HG03378 (cell line): Measurements from ENCODE around the gene MTHFD1.

Experiments
- ATAC-seq: cut with Tn5 transposase; IDR thresholded peaks from one replicate; pipeline ENCODE4 v1.9.1; 2021; ENCODE audit warnings: mild to moderate bottlenecking, moderate library complexity; ENCODE audit not compliant: unreplicated experiment

The MTHFD1 gene

GRCh38 chr14:64488590-64489099 is 100.5 kb downstream of the MTHFD1 start:
- ATAC-seq = no peak

DNA sequence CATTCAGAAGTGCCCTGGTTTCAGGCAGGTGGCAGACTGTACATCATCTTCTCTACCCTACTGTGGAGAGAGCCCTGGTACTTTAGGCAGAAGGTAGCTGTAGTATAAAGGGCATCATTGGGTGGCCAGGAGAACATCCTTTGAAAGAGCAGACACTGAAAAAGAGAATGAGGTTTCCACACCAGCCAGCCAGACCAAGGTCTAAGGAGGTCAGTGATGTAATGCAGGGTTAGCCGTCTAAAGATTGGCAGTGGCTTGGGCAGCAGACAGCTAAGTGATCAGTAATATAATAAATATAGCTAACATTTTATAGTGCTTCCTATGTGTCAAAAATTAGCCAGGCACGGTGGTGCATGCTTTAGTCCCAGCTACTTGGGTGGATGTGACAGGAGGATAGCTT is 103.5 kb downstream of the MTHFD1 start:
- no peak for ATAC-seq

DNA sequence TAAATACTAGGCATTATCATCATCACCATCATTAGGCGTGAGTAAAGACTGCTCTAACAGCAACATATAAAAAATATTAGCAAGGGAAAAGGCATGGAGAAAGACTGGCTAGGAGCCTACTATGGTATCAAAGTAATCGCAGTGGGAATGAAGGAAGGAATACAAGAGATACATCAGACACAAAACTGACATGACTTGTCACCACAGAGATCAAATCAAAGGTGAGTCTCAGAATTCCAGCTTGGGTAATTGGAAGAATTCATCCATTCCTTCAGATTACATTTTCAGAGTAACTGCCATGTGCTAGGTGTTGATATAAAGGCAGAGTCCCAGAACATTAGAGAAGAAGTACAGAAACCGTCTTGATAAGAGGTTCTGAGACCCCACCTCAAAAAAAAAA is 105.3 kb downstream of the MTHFD1 start:
- no peak for ATAC-seq

GRCh38 chr14:64495252-64495651 is 107.1 kb downstream of the MTHFD1 start:
- ATAC-seq = no peak

GRCh38 chr14:64496764-64497163 is 108.6 kb downstream of the MTHFD1 start:
- no peak for ATAC-seq

DNA sequence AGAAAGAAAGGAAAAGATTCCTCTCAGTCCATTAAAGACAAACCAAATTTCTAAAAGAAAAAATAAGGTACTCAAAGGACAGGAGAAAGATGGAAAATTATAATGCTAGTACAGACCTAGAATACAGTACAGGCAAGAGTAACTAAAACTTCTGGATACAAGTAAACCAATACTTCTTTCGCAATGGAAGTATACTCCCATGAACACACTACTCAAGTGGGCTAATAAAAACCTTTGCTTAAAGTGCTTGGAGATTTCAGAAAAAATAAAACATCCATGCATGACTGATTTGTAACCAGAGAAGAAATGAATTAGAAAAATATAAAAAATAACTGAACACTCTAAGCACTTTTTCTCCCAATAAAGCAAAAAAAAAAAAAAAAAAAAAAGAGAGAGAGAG is 111.9 kb downstream of the MTHFD1 start:
- ATAC-seq = no peak

GRCh38 chr14:64501411-64502171 is 113.4 kb downstream of the MTHFD1 start:
- no peak for ATAC-seq

GRCh38 chr14:64502456-64502855 is 114.3 kb downstream of the MTHFD1 start:
- ATAC-seq = no peak

- no peak for ATAC-seq
Observed at GRCh38 chr14:64502887-64503433, 114.8 kb downstream of the MTHFD1 start.

DNA sequence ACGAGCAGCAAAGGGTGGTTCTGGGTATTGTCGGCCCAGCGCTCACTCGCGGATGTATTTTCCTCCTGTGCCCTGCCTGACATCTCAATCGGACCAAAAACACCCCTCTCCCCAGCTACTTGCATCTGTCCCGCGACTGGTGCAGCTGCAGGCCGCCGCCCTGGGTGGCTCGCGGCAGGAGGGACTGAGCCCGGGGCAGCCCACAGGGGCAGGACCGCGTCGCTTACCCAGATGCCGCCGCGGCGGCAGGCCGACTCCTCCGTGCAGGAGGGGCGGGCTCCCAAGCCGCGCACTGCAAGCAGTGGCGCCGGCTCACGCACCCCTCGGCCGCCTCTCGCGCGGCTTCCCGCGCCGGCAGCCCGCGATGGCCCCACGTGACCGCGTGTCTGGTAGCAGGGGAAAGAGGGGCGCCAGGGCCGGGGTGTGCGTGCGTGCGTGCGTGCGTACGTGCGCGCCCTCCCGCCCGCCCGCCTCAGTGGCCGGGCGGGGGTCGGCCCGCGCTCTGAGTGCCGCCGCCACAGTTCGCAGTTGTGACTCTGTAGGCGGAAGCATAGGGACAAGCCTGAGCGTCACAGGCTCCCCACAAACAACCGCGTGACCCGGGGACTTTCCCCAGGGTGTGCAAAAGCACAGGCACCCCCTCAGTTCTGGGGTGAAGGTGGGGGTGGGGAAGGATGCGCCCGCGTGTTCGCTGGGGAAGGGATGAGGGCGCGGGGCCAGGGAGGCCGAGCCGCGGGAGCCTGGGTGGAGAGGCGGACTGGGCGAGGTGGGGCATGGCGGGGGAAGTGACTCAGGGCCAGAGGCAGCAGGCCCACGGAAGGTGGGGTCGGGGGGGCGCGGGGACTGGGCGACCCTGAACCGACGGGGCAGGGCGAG is 115.5 kb downstream of the MTHFD1 start, which contains the start of gene ZBTB25:
Gene ZBTB25, minus strand, starts transcription at position 405 of the 876 bp plus-strand sequence. CDS start 13,305 bp downstream, outside the sequence.
- peak; percentile 61 for ATAC-seq

- no peak for ATAC-seq
Observed at GRCh38 chr14:64504310-64504896, 116.2 kb downstream of the MTHFD1 start, which contains the start of gene ZBTB1. Gene ZBTB1, plus strand, starts transcription at chr14:64504770. Its CDS starts 16,735 bp downstream, at chr14:64521505.

DNA sequence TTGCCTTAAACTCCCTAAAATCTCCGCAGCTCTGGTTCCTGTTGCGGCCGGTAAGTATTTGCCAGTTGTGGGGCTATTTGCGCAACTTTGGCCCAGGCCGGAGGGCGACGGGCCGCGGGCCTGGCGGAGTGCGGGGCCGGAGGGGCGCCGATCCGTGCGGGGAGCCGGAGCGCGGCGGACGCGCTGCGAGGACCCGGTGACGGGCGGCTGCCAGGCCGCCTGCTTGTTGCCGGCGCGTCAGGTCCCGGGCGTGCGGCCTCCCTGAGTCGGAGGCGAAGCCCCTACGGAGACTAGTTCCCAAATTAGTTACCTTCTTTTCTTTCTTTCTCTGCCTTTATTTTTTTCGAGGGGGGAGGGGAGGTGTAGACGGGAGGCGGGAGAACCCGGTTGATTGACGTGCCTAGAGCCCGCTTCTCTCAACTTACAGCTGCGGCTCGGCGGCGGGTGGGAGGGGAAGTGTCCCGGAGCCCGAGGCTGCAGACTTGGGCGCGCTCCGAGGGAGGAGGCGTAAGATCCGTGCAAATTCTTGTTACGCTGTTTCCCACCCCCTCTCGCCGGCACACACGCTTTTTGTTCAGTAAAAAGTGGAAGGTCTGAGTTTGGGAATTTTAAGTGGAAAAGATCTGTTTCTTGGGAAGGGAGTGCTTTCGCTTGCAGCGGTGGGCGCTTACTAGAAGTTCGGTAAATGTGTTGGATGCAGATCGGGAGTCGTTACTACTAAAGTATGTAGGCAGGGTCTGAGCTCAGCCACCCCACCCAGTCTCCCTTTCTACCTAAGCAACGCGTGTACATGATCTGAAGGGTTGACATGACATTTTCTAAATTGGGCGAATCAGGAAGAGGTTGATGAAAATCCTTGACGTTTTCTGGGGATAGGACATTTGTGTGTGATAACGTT is 117.0 kb downstream of the MTHFD1 start:
- ATAC-seq = peak; percentile 22

GRCh38 chr14:64506721-64507120 is 118.6 kb downstream of the MTHFD1 start:
- no peak for ATAC-seq

DNA sequence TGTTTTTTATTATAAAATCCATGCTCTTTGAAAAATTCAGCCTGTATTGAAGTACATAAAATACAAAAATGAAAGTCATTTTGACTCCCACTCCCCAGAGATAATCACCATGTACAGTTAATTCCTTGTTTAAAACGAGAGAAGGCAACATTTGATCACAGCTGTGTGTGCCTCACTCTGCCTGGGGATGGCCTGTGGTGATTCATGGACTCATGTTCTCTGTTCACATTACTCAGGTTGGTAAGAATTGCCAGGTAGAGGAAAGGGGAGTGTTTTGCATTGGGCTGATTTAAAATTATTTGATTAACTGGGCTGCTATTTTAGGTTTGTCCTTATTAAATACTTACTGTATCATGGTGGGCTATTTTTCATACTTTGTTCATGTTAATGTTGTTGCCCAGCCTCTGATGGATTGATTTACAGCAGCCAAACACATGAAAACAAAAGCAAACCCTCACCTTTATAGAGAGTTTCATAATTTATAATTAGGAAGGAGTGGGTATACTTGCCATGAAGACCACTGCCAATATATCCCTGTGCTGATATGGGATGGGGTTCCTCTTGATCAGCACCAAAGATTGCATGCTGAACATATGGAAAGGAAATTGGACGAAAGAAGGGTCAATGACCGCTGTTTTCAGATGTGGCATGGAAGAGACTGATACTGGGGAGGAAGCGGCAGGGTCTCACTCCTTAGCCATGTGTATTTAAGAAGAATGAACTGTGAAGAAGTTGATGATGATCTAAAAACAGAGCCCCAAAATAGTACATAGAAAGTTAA is 119.4 kb downstream of the MTHFD1 start:
- ATAC-seq = no peak

- peak; percentile 23 for ATAC-seq
Observed at GRCh38 chr14:64508215-64508776, 120.1 kb downstream of the MTHFD1 start.

DNA sequence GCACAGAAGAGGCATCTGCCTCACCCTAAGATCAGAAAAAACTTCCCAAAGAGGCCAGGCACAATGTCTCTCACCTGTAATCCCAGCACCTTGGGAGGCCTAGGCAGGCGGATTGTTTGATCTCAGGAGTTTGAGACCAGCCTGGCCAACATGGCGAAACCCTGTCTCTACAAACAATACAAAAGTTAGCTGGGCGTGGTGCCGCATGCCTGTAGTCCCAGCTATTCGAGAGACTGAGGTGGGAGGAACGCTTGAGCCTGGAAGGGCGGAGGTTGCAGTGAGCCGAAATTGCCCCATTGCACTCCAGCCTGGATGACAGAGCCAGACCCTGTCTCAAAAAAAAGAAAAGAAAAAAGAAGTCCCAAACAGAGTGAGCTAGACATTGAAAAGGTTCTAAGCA is 120.9 kb downstream of the MTHFD1 start:
- ATAC-seq = no peak
